SK-N-SH treated with all-trans-retinoic acid at 6 μM for 48 hours (cell line): ENCODE results near the gene SAE1.

ENCODE experiments used
- TCF4 ChIP-seq: fragments of 250-450 bp; sonication (Bioruptor Pico); IDR thresholded peaks from 2 replicates; pipeline ENCODE4 v1.8.0; 2021; ENCODE audit warnings: mild to moderate bottlenecking, moderate library complexity, borderline replicate concordance
- ZFP30 ChIP-seq: fragments of 450-650 bp; formaldehyde crosslinking; IDR thresholded peaks from 2 replicates; pipeline ENCODE4 v1.5.0; 2022; ENCODE audit warnings: mild to moderate bottlenecking, moderate library complexity
- ZNF565 ChIP-seq: fragments of 450-650 bp; formaldehyde crosslinking; conservative IDR thresholded peaks from 2 replicates; pipeline ENCODE4 v1.5.0; 2020; ENCODE audit warnings: low read depth, mild to moderate bottlenecking, moderate library complexity

- no peak for TF ChIP-seq ZNF565 (CRISPR knock-in tag)
- TF ChIP-seq ZFP30 (CRISPR knock-in tag): no peak
- TF ChIP-seq TCF4: no peak
These were observed 35.8 kb upstream of the SAE1 start for GRCh38 chr19:47094557-47095475.
